ENCODE results near the gene AKTIP. TPM values are rescaled to one million over a fixed set of nuclear protein-coding genes. Genes with fewer than 3 reads are reported as not detected.

AKTIP gene
- polyA plus RNA-seq, 3 donors: 40.4 to 54.8 (median 47.2) TPM

Other genes starting within 250 kb of the AKTIP start
- 100 to 1,000 TPM in 1 of 3 donors, 10 to 100 TPM in 2; 70.5 to 100 (median 97.4) TPM for gene RBL2, start 68.7 kb downstream of the AKTIP start, polyA plus RNA-seq (ENCODE audit: insufficient read length in 3 of 3)
- gene RPGRIP1L, start 200.7 kb upstream of the AKTIP start, polyA plus RNA-seq (ENCODE audit: insufficient read length in 3 of 3): 10 to 100 TPM; 15.7 to 19.8 (median 19.5) TPM
- 10 to 100 TPM; 87.9 to 96.7 (median 90.8) TPM for gene FTO, start 200.9 kb upstream of the AKTIP start, polyA plus RNA-seq (ENCODE audit: insufficient read length in 3 of 3)